ENCODE results near the gene HHIPL1.

Gene HHIPL1

DNA sequence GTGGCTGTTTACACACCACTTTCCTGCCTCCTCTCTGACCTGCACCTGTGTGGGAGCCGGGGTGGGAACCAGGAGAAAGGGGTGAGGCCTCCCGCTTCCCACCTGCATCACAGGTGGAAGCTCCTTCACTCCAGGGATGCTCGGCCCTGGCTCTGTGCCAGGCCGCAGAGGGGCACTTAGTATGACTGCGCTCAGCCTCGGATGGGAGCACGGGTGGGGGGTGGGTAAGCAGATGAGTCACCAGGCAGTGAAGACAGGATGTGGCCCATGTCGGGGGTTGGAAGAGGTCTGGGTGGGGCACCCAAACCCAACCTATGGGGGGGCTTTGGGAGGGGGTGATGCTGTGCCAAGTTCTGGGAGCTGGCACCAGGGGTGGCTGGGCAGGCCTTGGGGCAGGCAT is 31.7 kb downstream of the HHIPL1 start:
- no peak for DNase-seq (ENCODE audit: low spot score)

GRCh38 chr14:99677231-99678140 is 32.6 kb downstream of the HHIPL1 start:
- DNase-seq (ENCODE audit: low spot score), result peak; percentile 26

DNA sequence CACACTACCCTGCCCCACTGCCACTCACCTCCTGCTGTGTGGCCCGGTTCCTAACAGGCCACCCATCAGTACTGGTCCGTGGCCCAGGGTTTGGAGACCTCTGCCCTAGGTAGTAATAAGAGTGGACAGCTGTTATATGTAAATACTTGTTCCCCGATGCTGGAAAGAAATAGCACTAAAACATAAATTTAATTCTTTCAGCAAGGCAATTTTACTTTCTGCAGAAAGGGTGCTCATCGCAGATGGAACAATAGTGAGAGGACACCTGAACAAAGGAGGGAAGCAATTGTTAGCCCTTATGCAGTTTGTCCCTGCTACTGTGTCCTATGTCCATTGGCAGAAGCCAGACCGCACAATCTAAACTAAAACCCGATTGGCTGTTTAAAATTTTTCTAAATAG is 33.3 kb downstream of the HHIPL1 start:
- peak; percentile 19 for DNase-seq (ENCODE audit: low spot score)

DNA sequence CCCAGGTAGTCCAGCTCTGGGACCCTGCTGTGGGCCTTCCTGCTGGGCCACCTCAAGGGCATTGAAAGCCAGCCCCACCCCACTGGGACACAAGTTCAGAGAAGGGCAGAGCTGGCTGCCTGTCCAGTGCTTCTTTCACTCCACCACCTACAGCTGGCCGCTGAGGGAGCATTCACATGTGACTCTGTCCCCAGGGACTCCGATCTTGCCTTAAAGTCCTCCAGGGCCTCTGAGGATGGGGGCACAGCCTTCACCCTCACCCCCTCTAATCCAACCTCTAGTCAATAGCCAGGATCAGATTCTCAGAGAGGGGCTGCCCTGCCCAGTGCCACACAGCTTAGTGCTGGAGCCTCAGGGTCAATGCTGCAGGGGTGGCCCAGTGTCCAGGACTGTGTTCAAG is 34.2 kb downstream of the HHIPL1 start:
- peak; percentile 36 for DNase-seq (ENCODE audit: low spot score)

- DNase-seq (ENCODE audit: low spot score), result no peak
These were observed 34.6 kb downstream of the HHIPL1 start for GRCh38 chr14:99679543-99679942.

DNA sequence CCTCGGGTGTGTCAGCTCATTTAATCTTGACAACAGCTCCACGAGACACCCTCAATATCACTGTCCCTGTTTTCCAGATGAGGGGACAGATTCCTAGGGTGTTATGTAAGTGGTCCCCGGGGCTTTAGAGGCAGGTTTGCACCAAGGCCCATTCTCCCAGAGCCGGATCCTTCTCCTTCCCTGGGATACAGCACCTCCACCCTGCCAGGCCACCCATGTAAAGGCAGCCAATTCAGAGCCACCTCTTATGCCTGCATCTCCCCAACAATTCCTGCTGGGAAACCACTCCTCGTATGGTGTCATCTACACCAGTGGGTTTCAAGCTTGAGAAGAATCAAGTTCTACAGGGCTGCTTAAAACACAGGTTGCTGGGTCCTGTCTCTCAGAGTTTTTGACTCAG is 35.1 kb downstream of the HHIPL1 start:
- DNase-seq (ENCODE audit: low spot score), result no peak

- peak; percentile 43 for DNase-seq (ENCODE audit: low spot score)
These were observed 36.3 kb downstream of the HHIPL1 start for GRCh38 chr14:99681101-99681831.

GRCh38 chr14:99681832-99682148 is 36.9 kb downstream of the HHIPL1 start:
- DNase-seq (ENCODE audit: low spot score), result no peak

GRCh38 chr14:99682809-99683618 is 38.1 kb downstream of the HHIPL1 start:
- peak; percentile 93 for DNase-seq (ENCODE audit: low spot score)

DNA sequence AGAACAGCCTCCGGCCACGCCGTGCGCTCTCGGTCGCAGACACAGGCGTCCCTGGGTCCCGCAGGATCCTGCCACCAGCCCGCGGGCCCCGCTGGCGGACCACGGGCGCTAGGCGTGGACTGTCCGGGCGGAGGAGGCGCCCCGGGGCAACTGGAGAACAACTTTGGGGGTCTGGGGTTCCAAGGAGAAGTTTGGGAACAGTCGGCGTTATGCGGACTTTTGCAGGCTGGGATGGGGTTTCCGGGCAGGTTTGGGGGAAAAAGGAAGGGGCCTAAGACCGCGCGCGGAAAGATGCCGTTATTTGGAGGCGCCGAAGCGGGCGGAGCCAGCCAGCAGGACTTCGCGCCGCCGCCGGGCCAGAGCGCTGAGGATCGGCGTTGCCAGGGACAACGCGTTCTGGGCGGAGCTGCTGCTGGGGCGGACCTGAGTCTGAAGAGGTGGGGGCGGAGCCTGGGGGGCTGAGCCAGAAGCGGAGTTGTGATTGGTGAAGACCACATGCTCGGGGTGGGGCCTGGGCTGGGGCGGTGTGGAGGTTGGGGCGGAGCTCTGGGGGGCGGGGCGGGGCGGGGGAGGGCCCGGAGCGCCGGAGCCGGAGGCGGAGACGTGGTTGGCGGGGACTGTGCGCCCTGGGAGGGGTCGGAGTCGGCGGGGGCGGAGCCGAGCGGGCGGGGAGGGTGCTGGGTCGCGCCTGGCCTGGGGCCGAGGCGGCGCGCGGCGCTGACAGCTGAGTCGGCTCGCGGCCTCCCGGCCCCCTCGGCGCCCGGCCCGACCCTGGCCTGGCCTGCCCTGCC is 38.9 kb downstream of the HHIPL1 start, which contains the start of gene CYP46A1:
TSS of gene CYP46A1 (plus strand) at position 680 of the 791 bp plus-strand sequence. CDS start 120 bp downstream, outside the sequence.
- DNase-seq (ENCODE audit: low spot score), result peak; percentile 100

GRCh38 chr14:99684410-99684934 is 39.5 kb downstream of the HHIPL1 start:
- DNase-seq (ENCODE audit: low spot score), result no peak

- DNase-seq (ENCODE audit: low spot score), result peak; percentile 47
These were observed 40.2 kb downstream of the HHIPL1 start for GRCh38 chr14:99685151-99685591.

- DNase-seq (ENCODE audit: low spot score), result no peak
These were observed 40.7 kb downstream of the HHIPL1 start for GRCh38 chr14:99685596-99685995.

- peak; percentile 23 for DNase-seq (ENCODE audit: low spot score)
These were observed 41.8 kb downstream of the HHIPL1 start for GRCh38 chr14:99686557-99687283.

DNA sequence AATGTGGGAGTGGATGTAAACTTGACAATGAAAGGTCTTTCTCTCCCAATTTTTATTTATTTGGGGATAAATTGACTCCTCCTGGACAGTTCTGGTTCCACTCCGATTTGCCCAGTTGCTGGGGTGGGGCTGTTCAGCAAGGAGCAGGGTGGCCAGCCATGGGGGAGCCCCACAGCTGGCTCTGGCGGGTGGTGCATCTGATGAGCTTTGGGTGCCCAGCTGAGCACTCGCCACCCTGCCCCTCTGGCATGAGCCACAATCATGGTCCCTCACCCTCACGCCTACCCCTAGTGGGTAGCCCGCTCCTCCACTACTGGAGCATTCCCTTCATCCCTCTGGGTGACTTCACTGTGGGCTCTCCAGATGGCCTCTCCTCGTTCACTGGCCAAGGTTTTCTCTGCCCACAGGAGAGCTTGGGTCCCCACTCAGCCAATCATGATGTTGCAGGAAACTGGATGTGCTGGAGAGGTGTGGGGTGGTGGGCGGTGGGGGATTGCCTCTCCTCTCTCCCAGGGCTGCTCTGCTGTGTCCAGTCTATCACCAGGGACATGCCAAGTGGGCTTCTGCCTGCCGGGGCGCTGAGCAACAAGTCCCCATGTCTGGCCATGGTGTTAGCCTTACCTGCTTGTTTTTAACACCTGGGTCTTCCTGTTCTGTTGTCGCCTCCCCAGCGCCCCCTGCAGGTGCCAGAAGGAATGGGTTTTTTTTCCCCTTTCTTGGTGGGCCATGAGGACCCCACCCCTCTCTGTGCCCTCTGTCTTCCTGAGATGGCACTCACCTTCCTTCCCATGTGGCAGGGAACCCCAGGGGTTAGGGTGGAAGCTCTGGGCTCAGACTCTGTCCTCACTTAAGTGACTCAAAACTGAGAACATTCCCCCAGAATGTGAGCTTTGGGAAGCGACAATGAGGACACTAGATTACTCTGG is 42.6 kb downstream of the HHIPL1 start:
- peak; percentile 68 for DNase-seq (ENCODE audit: low spot score)

GRCh38 chr14:99688210-99688581 is 43.3 kb downstream of the HHIPL1 start:
- DNase-seq (ENCODE audit: low spot score), result no peak

DNA sequence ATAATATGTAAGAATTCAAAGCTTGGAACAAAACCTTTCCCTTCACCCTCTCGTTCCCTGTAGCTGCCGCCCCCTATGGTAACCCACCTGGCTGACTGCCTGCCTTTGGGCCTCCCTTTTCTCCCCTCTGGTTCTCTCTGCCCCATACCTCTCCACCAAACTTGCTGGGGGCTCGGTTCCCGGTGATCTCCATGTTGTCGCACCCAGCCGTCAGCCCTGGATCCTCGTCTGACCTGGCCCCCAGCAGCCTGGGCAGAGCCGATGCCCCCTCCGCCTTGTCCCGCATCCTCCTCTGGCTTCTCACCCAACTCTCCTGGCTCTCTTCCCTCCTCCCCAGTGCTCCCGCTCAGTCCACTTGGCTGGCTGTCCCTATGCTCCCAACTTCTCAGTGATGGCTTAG is 43.7 kb downstream of the HHIPL1 start:
- peak; percentile 36 for DNase-seq (ENCODE audit: low spot score)

GRCh38 chr14:99689266-99690236 is 44.6 kb downstream of the HHIPL1 start:
- peak; percentile 31 for DNase-seq (ENCODE audit: low spot score)
